GM18861 (cell line): ENCODE measurements around the gene SLC25A27.
"Not testable (repeated sequence)": the region's sequence is repeated elsewhere in the genome, so short reads cannot be mapped to it uniquely, and the experiment has no call there.

ENCODE experiments used
- ATAC-seq: cut with Tn5 transposase; IDR thresholded peaks from one replicate; pipeline ENCODE4 v1.9.1; 2021; ENCODE audit not compliant: unreplicated experiment

SLC25A27 gene

GRCh38 chr6:46652603-46653438, at the start of gene SLC25A27, which contains the start of gene CYP39A1:
TSS of gene SLC25A27 (plus strand) at chr6:46652975. CDS start at chr6:46653193, 218 bp downstream.
TSS of gene CYP39A1 (minus strand) at chr6:46652818. CDS start at chr6:46652582, 236 bp downstream.
- peak; percentile 100 for ATAC-seq

- no peak for ATAC-seq
Observed at GRCh38 chr6:46605091-46605797, 47.5 kb upstream of the SLC25A27 start.

- ATAC-seq, result no peak
Observed at GRCh38 chr6:46606338-46606737, 46.4 kb upstream of the SLC25A27 start.

GRCh38 chr6:46610862-46611553, 41.8 kb upstream of the SLC25A27 start:
- no peak for ATAC-seq

- ATAC-seq, result no peak
Observed at GRCh38 chr6:46612645-46613044, 40.1 kb upstream of the SLC25A27 start.

- no peak for ATAC-seq
Observed at GRCh38 chr6:46618726-46619125, 34.0 kb upstream of the SLC25A27 start.

- ATAC-seq, result peak; percentile 85
Observed at GRCh38 chr6:46626228-46626909, 26.4 kb upstream of the SLC25A27 start.

- ATAC-seq, result no peak
Observed at GRCh38 chr6:46626976-46627375, 25.8 kb upstream of the SLC25A27 start.

GRCh38 chr6:46628498-46628897, 24.3 kb upstream of the SLC25A27 start:
- no peak for ATAC-seq

GRCh38 chr6:46628976-46629375, 23.8 kb upstream of the SLC25A27 start:
- no peak for ATAC-seq

- no peak for ATAC-seq
Observed at GRCh38 chr6:46629691-46630090, 23.1 kb upstream of the SLC25A27 start.

- no peak for ATAC-seq
Observed at GRCh38 chr6:46632053-46632452, 20.7 kb upstream of the SLC25A27 start.

GRCh38 chr6:46635462-46635861, 17.3 kb upstream of the SLC25A27 start:
- ATAC-seq, result no peak

GRCh38 chr6:46637145-46637544, 15.6 kb upstream of the SLC25A27 start:
- no peak for ATAC-seq

- ATAC-seq, result no peak
Observed at GRCh38 chr6:46637933-46638332, 14.8 kb upstream of the SLC25A27 start.

- ATAC-seq, result no peak
Observed at GRCh38 chr6:46638650-46639049, 14.1 kb upstream of the SLC25A27 start.

GRCh38 chr6:46642928-46643751, 9.6 kb upstream of the SLC25A27 start:
- ATAC-seq, result no peak

GRCh38 chr6:46645265-46645664, 7.5 kb upstream of the SLC25A27 start:
- no peak for ATAC-seq

GRCh38 chr6:46648108-46648507, 4.7 kb upstream of the SLC25A27 start:
- not testable (repeated sequence) for ATAC-seq

- ATAC-seq, result no peak
Observed at GRCh38 chr6:46648869-46649492, 3.8 kb upstream of the SLC25A27 start.
